ENCODE data around the gene TRPV4.

DNA sequence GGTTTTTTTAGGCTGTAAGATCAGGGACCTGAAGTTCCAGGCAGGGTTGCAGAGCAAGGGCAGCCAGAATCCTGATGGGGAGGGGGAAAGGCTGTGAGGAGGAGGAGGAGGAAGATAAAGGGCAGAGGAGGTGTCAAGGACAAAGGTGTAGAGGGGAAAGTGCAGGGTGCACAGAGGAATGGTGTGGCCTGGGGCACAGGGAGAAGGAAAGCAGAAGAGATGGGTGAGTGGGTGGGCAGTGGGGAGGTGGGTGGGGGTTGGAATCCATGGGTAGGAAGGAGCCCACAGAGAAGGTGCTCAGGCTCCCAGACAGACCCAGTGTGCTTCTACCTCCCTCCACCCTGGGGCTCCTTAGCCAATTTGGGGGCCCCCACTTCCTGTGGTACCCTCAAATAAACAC lies 11.2 kb downstream of the TRPV4 start:
- TF ChIP-seq EZH2 (IDR thresholded peaks at IDR 0.05; ENCODE audit: low read depth, unreplicated experiment): no peak
- TF ChIP-seq, protein P1, sequence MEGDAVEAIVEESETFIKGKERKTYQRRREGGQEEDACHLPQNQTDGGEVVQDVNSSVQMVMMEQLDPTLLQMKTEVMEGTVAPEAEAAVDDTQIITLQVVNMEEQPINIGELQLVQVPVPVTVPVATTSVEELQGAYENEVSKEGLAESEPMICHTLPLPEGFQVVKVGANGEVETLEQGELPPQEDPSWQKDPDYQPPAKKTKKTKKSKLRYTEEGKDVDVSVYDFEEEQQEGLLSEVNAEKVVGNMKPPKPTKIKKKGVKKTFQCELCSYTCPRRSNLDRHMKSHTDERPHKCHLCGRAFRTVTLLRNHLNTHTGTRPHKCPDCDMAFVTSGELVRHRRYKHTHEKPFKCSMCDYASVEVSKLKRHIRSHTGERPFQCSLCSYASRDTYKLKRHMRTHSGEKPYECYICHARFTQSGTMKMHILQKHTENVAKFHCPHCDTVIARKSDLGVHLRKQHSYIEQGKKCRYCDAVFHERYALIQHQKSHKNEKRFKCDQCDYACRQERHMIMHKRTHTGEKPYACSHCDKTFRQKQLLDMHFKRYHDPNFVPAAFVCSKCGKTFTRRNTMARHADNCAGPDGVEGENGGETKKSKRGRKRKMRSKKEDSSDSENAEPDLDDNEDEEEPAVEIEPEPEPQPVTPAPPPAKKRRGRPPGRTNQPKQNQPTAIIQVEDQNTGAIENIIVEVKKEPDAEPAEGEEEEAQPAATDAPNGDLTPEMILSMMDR (conservative IDR thresholded peaks at IDR 0.05; ENCODE audit: low read depth in 2 of 2): no peak
- no peak for TF ChIP-seq EZH2phosphoT487 (IDR thresholded peaks at IDR 0.05; ENCODE audit: unreplicated experiment)
- no peak for TF ChIP-seq POLR2AphosphoS5 (IDR thresholded peaks at IDR 0.05; ENCODE audit: low read depth)
- TF ChIP-seq CREB1 (CRISPR knock-in tag; IDR thresholded peaks at IDR 0.05; ENCODE audit: low read depth): no peak
- no peak for TF ChIP-seq NANOG (IDR thresholded peaks at IDR 0.05; ENCODE audit: borderline replicate concordance)

All from GM23338 (cell line).